B cell (primary cell): ENCODE measurements around the gene KRT20. TPM values are rescaled to one million over a fixed set of nuclear protein-coding genes. Genes with fewer than 3 reads are reported as not detected.

Source experiments
- ATAC-seq: fragments of 200-7000 bp; cut with Tn5 transposase; one replicate; pipeline ENCODE4 v1.10.0; 2021; ENCODE audit warnings: low read depth, mild to moderate bottlenecking, moderate number of reproducible peaks, moderate library complexity
- CTCF ChIA-PET: fragments of 350-600 bp; sonication (Branson Sonifier 250); formaldehyde crosslinking; loops from one replicate; lab custom pipeline; 2021; ENCODE audit warnings: antibody characterized with exemption, inconsistent platforms; lab: Charles Lee
- POLR2A ChIA-PET: fragments of 350-600 bp; sonication (Branson Sonifier 250); formaldehyde crosslinking; loops from one replicate; lab custom pipeline; 2021; ENCODE audit warnings: antibody characterized with exemption; lab: Charles Lee
- DNase-seq: peaks from one replicate; pipeline ENCODE4 v3.0.0; 2013
- H2AFZ ChIP-seq: 2 replicates; pipeline ENCODE4 v1.6.1; 2012; ENCODE audit warnings: mild to moderate bottlenecking, low read depth, low read length; ENCODE audit not compliant: insufficient read depth, poor library complexity, severe bottlenecking
- H3K27ac ChIP-seq, 2 donors: 1 replicate in 1 of 2; 2 replicates in 1 of 2; pipeline ENCODE4 v1.5.1; 2012 to 2013; ENCODE audit warnings: low read length in 2 of 2, mild to moderate bottlenecking in 2 of 2, moderate library complexity in 1 of 2
- H3K27me3 ChIP-seq, 4 experiments: fragments of 200-600 bp in 1 of 4; sonication (generic) in 1 of 4; replicated peaks in 1 of 4; 1 replicate in 2 of 4; 2 replicates in 2 of 4; pipeline versions ENCODE4 v1.6.1 to v1.7.0; 2013 to 2016; ENCODE audit warnings: low read length in 3 of 4, mild to moderate bottlenecking in 2 of 4, mixed read lengths in 1 of 4, moderate library complexity in 1 of 4; ENCODE audit not compliant: insufficient read depth in 4 of 4, control insufficient read depth in 3 of 4; ENCODE audit errors: control extremely low read depth in 1 of 4
- H3K36me3 ChIP-seq, 2 experiments: replicated peaks in 1 of 2; 1 replicate in 1 of 2; 2 replicates in 1 of 2; pipeline versions ENCODE4 v1.6.1 to v1.7.1; 2013; ENCODE audit warnings: low read length in 1 of 2; ENCODE audit not compliant: insufficient read depth in 2 of 2, control insufficient read depth in 1 of 2; ENCODE audit errors: control extremely low read depth in 1 of 2, extremely low read depth in 1 of 2
- H3K4me1 ChIP-seq, 2 donors: fragments of 200-600 bp in 1 of 2; sonication (generic) in 1 of 2; 1 replicate in 1 of 2; 2 replicates in 1 of 2; pipeline versions ENCODE4 v1.5.1 to v1.6.1; 2013 to 2017; ENCODE audit warnings: low read length in 2 of 2; ENCODE audit not compliant: control insufficient read depth in 2 of 2, insufficient read depth in 2 of 2
- H3K4me2 ChIP-seq: replicated peaks from 2 replicates; pipeline ENCODE3; 2012; ENCODE audit warnings: mild to moderate bottlenecking, low read depth, low read length; ENCODE audit not compliant: poor library complexity, severe bottlenecking
- H3K4me3 ChIP-seq, 5 experiments: fragments of 200-600 bp in 1 of 5; sonication (generic) in 1 of 5; 1 replicate in 3 of 5; 2 replicates in 2 of 5; pipeline versions ENCODE4 v1.5.1 to v1.7.0; 2011 to 2016; ENCODE audit warnings: low read length in 4 of 5, mild to moderate bottlenecking in 4 of 5, low read depth in 2 of 5, control low read depth in 1 of 5, moderate library complexity in 1 of 5; ENCODE audit not compliant: insufficient read depth in 1 of 5; ENCODE audit errors: control extremely low read depth in 1 of 5, extremely low read depth in 1 of 5
- H3K79me2 ChIP-seq: fragments of 200-600 bp; sonication (generic); one replicate; pipeline ENCODE4 v1.6.0; 2016; ENCODE audit warnings: low read length; ENCODE audit not compliant: control insufficient read depth, insufficient read depth
- H3K9ac ChIP-seq: fragments of 200-600 bp; sonication (generic); 2 replicates; pipeline ENCODE4 v1.6.1; 2017; ENCODE audit warnings: mild to moderate bottlenecking, low read length, moderate library complexity
- H3K9me3 ChIP-seq, 3 donors: one replicate each; pipeline versions ENCODE4 v1.6.1 to v1.7.1; 2013; ENCODE audit warnings: low read length in 2 of 3; ENCODE audit not compliant: control insufficient read depth in 2 of 3, insufficient read depth in 1 of 3; ENCODE audit errors: control extremely low read depth in 1 of 3
- H4K20me1 ChIP-seq: 2 replicates; pipeline ENCODE4 v1.6.0; 2012; ENCODE audit warnings: mild to moderate bottlenecking, low read length; ENCODE audit not compliant: insufficient read depth, control insufficient read depth, poor library complexity, severe bottlenecking
- H3K27ac Mint-ChIP-seq: one replicate; pipeline ENCODE4 v1.8.0; 2021; ENCODE audit warnings: mixed read lengths
- H3K27me3 Mint-ChIP-seq: one replicate; pipeline ENCODE4 v1.8.0; 2021; ENCODE audit warnings: mixed read lengths
- H3K4me1 Mint-ChIP-seq: one replicate; pipeline ENCODE4 v1.8.0; 2021; ENCODE audit warnings: mixed read lengths
- H3K4me3 Mint-ChIP-seq: one replicate; pipeline ENCODE4 v1.8.0; 2021; ENCODE audit warnings: mixed read lengths
- H3K9me3 Mint-ChIP-seq: one replicate; pipeline ENCODE4 v1.8.0; 2022; ENCODE audit warnings: mixed read lengths; ENCODE audit not compliant: insufficient read depth
- EZH2 ChIP-seq: IDR thresholded peaks from 2 replicates; pipeline ENCODE4 v1.6.1; 2012; ENCODE audit warnings: borderline replicate concordance, low read depth, mild to moderate bottlenecking, moderate library complexity, low read length; ENCODE audit not compliant: insufficient read depth, poor library complexity, severe bottlenecking
- whole genome bisulfite sequencing: methylation state at CpG from one replicate; pipeline ENCODE4 v1.1.5; 2013; ENCODE audit warnings: missing lambda C conversion rate; ENCODE audit not compliant: insufficient coverage; 5-methylcytosine and 5-hydroxymethylcytosine counted together
- intact Hi-C: fragments of 100-400 bp; cut with micrococcal nuclease; formaldehyde crosslinking; loops from one replicate; pipeline ENCODE4 v1.10.0; 2022
- polyA plus RNA-seq: library from polyadenylated mRNA; depleted of rRNA; stranded (reverse); fragments of >200 nt; gene quantifications from 2 replicates; pipeline ENCODE4 v1.2.3, GENCODE V29; 2012
- total RNA-seq, 2 donors: library from RNA; stranded (reverse); fragments of 120-200 nt in 1 of 2; gene quantifications; 1 replicate in 1 of 2; 2 replicates in 1 of 2; pipeline versions ENCODE4 v1.2.3 to v1.2.4, GENCODE V29; 2013 to 2022
- TF ChIP-seq, protein P1 (sequence below): fragments of 200-600 bp; IDR thresholded peaks from one replicate; pipeline ENCODE4 v1.8.0; 2022; ENCODE audit warnings: antibody characterized with exemption, mild to moderate bottlenecking

KRT20 gene
- total and polyA plus RNA-seq, 2 donors (not counting 1 experiment from before 2014, with no cell fraction given) = not detected

DNA sequence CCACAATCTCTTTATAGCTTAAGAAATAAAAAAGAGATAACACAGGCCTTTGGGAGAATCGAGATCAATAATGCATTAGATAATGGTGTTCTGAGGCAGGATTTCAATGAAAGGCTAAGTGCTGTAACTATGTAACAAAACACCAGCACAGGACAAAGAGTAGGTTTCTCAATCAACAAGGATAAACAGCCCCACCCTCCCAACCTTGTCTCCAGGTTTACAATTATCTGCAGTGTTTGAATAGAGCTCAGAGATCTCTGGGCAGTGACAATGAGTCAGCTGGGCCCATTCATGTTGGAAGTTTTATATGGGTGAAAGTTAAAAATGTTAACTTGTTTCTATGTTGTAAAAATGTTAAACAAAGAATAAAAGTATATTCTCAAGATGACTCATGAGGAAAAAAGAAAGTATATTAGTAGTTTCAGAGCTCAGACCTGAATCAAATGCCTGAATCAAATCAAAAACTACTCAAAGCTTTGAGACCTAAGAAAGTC is 17.0 kb upstream of the KRT20 start:
- POLR2A ChIA-PET = no interaction called here
- H3K27me3 Mint-ChIP-seq = peaks cover 46% of the 10 kb centered on the region
- no peaks in the 10 kb centered on the region for H3K9me3 Mint-ChIP-seq
- Histone ChIP-seq H3K9me3 (no peaks in the 10 kb centered on the region), H2AFZ (no peak overlapping the region), H3K9ac (no peak overlapping the region), H3K79me2 (no peaks in the 10 kb centered on the region), H3K4me3 (no peak overlapping the region), H3K4me2 (no peak overlapping the region), H3K36me3 (no peaks in the 10 kb centered on the region), H4K20me1 (no peaks in the 10 kb centered on the region), H3K27ac (no peak overlapping the region), H3K4me1 (no peaks in the 10 kb centered on the region), H3K27me3 (peaks cover 0 to 6% (median 5%) of the 10 kb centered on the region in 4 experiments)
- WGBS = no CpG with 5 or more reads among the region's 1 CpG
- no peak for TF ChIP-seq EZH2
- TF ChIP-seq, protein P1, sequence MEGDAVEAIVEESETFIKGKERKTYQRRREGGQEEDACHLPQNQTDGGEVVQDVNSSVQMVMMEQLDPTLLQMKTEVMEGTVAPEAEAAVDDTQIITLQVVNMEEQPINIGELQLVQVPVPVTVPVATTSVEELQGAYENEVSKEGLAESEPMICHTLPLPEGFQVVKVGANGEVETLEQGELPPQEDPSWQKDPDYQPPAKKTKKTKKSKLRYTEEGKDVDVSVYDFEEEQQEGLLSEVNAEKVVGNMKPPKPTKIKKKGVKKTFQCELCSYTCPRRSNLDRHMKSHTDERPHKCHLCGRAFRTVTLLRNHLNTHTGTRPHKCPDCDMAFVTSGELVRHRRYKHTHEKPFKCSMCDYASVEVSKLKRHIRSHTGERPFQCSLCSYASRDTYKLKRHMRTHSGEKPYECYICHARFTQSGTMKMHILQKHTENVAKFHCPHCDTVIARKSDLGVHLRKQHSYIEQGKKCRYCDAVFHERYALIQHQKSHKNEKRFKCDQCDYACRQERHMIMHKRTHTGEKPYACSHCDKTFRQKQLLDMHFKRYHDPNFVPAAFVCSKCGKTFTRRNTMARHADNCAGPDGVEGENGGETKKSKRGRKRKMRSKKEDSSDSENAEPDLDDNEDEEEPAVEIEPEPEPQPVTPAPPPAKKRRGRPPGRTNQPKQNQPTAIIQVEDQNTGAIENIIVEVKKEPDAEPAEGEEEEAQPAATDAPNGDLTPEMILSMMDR = no peak
- no peaks in the 10 kb centered on the region for H3K4me1 Mint-ChIP-seq
- H3K27ac Mint-ChIP-seq = no peak overlapping the region
- CTCF ChIA-PET = interaction anchor here (0.7 to 1.1 kb wide), 3 partner anchors 11 to 761 kb away, joined by 3 to 5 read pairs (median 3); no protein-coding TSS in a partner anchor
- no peak overlapping the region for H3K4me3 Mint-ChIP-seq
- DNase-seq (no peak), ATAC-seq (no peak)
- intact Hi-C loops = no loop called here

DNA sequence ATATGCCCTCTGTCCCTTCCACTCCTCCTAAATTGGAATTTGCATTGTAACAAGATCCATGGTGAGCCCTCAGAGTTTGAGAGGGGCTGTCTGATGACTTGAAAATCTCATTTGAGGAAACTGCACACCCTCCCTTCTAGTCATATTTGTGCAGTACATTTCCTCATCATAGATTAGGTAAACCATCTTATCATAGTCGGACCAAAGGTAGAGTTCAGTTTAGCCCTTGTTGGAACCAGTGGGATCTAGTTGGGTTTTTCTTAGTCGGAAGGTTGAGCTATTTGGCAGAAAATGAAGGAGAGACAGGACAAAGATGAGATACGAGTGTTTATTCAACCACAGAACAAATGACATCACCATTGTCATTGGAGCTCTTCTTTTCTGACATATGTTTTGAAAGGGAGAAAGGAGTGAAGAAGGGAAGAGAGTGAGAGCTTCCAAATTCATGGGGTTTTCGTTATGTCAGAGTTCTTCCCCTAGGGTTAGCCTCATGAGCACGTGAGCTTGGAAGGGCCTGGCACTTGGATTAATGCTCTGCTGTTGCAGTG is 15.8 kb upstream of the KRT20 start:
- Histone ChIP-seq H3K27me3 (peaks cover 0 to 5% (median 1%) of the 10 kb centered on the region in 4 experiments), H3K36me3 (no peaks in the 10 kb centered on the region), H3K79me2 (no peaks in the 10 kb centered on the region), H3K4me3 (no peak overlapping the region), H3K27ac (no peak overlapping the region), H3K4me1 (no peaks in the 10 kb centered on the region), H4K20me1 (no peaks in the 10 kb centered on the region), H3K9me3 (no peaks in the 10 kb centered on the region), H3K9ac (no peak overlapping the region), H2AFZ (no peak overlapping the region), H3K4me2 (no peak overlapping the region)
- no peak overlapping the region for H3K4me3 Mint-ChIP-seq
- DNase-seq = no peak
- WGBS = 81% methylated on average over 2 of the region's 5 CpGs
- no peak for TF ChIP-seq EZH2
- TF ChIP-seq, protein P1 = no peak
- no peak for ATAC-seq
- peaks cover 49% of the 10 kb centered on the region for H3K27me3 Mint-ChIP-seq
- CTCF ChIA-PET = interaction anchor here (1.0 to 1.1 kb wide), 2 partner anchors 422 to 762 kb away, joined by 3 to 5 read pairs; no protein-coding TSS in a partner anchor
- no peak overlapping the region for H3K27ac Mint-ChIP-seq
- H3K9me3 Mint-ChIP-seq = no peaks in the 10 kb centered on the region
- no peaks in the 10 kb centered on the region for H3K4me1 Mint-ChIP-seq
- POLR2A ChIA-PET = no interaction called here
- intact Hi-C loops = no loop called here
